ENCODE results near the gene PANX1.

Gene PANX1

GRCh38 chr11:94185416-94186084 lies 56.9 kb downstream of the PANX1 start:
- DNase-seq (ENCODE audit: low spot score): no peak

DNA sequence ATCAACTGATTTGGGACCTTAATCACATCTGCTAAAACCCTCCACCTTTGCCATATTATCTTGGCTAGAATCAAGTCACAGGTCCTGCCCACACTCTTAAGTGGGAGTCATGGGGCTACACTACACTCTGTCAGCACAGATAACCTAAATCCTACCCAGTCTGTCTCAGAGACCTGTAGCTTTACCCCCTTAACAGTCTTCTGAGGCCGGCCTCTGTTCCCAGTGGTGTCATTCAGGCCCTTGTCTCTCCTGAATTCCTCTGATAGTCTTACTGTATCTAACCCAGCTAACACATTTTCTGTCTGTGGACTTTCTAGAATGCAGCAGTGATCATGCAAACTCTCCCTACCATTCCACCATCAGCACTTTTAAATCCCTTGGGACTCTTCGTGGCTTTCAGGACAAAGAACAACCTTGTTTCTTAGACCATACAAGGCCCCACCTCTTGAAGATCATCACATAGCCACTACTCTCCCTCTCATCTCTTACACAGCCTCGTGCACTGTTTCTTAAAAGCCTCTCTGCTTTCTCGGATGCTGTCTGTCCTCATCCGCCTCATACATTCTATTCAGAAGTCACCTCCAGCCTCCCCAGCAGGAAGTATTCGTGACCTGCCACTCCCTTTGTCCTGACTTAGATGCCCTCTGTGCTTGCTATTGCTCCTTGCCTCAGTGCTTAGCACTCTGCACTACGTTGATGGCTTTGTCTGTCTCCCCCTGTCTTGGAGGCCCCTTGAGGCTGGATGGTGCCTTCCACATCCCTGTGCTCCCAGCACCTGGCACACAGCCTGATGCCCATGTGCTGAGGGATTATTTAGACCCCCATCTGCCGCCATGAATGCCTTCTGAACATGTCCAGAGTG lies 57.9 kb downstream of the PANX1 start:
- no peak for DNase-seq (ENCODE audit: low spot score)

DNA sequence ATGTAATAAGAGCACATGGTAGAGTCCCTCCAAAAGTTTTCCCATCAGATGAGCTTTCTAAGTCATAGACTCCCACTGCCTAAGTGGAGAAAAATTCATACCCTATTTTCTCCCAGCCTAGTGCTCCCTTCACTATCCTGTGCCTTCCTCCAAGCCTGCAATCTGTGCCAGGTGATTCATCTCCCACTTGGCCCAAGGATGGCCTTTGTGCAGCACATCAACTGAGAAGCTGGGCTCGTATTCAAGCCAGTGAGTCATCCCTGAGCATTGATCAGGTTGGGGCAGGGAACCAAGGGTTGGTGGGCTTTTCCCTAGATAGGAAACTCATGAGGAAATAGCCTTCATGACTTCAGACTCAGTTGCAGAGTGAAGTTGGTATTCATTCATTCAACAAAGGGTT lies 64.6 kb downstream of the PANX1 start:
- no peak for DNase-seq (ENCODE audit: low spot score)

GRCh38 chr11:94194712-94195111 lies 66.1 kb downstream of the PANX1 start:
- DNase-seq (ENCODE audit: low spot score): no peak

DNA sequence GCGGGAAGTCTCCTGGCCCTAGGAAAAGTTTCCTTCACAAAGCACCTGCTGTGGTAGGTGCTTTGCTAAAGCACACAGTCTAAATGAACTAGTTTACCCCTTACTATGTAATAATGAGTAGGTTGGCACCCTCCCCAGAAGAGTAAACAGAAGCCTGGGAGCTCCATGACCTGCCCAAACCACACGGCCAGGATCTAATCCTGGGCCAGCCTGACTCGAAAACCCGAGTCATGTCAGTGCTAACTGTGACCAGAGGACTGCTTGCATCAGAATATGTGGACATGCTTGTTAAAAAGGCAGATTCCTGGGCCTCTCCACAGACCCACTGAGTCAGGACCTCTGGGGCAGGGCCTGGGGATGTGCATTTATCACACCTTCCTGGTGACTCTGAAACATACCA lies 67.7 kb downstream of the PANX1 start:
- no peak for DNase-seq (ENCODE audit: low spot score)

DNA sequence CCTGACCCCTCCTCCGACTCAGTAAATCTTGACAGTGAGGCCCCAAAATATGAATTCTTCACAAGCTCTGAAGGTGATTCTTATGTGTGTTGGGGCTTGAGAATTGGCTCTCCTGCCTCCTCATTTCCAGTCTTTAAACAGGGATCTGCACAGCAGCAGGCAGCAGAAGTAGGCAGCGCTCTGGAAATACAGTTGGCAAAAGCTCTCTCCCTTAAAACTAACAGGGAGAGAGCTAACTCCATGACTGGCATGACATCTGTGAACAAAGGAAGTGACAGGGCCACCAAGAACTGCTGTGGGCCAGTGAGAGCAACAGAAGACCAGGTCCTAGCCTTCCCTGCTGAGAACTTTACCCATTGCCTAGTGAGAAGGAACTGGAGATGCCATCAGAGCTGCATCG lies 70.1 kb downstream of the PANX1 start:
- no peak for DNase-seq (ENCODE audit: low spot score)

DNA sequence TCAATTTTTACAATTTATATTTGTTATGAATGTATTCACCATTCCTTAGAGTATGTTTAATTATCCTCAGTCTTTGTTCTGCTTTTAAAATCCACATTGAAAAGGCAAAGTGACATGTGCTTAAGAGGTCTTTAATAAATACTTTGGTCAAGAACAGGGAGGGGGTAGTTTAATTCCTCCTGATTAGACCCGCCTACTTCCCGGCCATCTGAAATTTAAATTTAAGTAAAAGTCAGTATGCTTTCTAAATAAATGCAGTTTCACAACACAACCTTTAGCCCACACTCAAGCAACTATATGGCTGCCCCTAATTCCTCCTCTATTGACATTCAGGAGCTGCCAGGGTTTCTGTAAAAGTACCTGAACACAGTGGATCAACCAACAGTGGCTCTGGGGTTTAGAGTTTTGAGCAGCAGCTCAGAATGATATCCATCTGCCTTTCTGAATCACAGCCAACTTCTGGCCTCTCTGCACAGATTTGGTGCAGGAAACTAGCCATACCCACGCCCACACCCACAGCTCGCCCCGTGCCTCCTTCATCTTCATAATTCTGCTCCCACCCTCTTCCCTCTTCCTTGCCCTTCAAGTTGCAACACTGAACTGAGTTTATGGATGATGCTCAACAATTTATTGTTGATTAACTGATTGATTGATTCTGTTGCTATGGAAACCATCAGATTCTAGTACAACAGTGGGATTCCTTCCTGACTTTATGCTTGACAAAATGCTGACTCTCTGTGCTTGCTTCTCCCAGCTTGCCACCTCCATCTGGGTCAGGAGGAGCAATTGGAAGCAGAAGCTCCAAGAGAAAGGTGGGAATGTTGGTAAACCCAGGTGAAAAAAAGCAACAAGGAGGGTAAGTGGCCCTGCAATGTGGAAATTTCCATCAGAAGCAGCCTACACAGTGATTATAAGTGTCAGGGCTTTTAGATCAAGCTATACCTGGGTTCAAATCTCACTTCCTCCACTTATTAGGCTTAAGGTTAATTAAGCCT lies 70.8 kb downstream of the PANX1 start:
- no peak for DNase-seq (ENCODE audit: low spot score)

DNA sequence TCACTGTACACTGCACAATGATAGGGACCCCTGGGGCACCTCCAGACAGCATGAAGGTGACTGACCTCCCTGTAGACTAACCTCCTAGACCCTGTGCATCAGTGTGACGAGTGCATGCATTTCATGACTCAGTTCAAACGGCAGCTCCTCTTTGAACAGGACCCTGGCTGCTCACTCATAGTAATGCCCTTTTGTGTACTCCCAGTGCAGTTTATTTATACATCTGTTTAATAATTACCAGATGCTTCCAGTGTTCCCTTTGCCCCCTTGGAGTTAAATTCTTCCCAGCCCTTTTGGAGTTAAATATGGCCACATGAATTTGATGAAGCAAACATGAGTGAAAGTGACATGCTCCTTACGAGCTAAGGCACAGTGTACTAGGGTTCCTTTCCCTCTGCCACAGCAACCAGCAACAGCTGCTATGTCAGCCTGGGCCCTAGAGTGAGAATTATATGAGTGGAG lies 72.4 kb downstream of the PANX1 start:
- no peak for DNase-seq (ENCODE audit: low spot score)

DNA sequence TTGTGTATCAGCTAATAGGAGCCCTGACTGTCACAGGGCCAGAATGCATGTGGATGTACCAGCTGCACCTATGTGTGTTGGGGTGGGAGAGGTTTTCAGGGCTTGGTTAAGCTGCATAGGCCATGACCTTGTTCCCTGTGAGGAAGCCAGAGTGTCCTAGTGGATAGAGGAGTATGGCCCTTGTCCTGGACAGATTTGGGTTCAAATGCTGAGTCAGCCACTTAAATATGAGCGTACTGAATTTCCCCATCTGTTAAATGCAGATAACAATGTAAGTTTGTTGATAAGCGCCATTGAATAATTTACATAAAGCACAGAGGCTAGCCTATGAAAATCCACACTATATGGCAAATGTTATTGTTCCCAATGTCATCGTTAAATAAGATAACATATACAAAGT lies 74.4 kb downstream of the PANX1 start:
- no peak for DNase-seq (ENCODE audit: low spot score)

DNA sequence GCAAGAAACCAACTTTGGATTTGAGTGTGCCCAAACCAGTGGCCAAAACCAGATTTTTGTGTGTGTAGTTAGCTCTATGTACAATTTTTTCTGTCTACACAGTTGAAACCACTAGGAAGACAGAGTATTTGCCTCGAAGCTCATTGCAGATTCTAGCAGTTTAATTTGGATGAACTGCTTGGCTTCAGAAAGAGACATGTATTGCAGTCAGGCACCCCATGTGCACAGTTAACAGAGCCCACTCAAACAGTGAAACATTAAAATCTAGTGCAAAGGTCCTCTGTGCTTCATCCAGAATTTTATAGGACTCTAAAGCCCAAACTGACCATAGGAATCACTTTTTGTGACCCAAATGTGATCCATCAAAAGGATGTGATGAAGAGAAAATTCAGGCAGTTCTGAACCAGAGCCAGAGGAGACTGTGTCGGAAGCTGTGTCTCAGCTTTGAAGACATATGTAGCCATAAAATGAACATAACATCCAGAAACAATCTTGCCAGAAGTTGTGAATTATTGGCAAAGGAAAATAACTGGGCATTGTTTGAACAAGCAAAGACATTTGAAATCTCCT lies 82.7 kb downstream of the PANX1 start:
- no peak for DNase-seq (ENCODE audit: low spot score)

DNA sequence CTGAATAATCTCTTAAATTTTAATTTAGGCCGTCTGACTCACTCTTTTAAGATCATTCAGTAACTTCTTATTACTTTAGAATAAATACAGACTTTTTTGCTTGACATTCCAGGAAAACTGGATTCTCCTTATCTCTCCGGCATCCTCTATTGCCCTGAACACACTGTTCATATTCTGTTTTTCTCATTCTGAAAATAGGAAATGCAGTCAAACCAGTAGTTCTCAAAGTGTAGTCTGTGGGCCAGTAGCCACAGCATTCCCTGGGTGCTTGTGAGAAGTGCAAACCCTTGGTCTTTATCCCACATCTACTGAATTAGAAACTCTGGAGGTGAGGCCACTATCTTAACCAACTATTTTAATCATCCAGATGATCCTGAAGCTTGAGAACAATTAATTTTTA lies 84.3 kb downstream of the PANX1 start:
- DNase-seq (ENCODE audit: low spot score): no peak

DNA sequence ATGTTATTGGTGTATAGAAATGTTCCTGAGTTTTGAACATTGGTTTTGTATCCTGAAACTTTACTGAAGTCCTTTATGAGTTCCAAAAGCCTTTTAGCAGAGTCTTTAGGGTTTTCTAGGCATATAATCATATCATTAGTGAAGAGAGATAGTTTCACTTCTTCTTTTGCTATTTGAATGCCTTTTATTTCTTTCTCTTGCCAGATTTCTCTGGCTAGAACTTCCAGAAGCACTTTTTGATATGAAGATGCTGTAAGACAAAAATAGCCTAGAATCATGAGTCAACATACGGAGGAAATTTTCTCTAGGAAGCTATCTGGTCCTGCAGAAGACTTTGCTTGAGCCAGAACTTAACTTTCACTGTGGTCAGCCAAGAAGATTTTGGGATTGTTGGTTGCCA lies 89.1 kb downstream of the PANX1 start:
- DNase-seq (ENCODE audit: low spot score): no peak

GRCh38 chr11:94218372-94218771 lies 89.7 kb downstream of the PANX1 start:
- DNase-seq (ENCODE audit: low spot score): no peak

DNA sequence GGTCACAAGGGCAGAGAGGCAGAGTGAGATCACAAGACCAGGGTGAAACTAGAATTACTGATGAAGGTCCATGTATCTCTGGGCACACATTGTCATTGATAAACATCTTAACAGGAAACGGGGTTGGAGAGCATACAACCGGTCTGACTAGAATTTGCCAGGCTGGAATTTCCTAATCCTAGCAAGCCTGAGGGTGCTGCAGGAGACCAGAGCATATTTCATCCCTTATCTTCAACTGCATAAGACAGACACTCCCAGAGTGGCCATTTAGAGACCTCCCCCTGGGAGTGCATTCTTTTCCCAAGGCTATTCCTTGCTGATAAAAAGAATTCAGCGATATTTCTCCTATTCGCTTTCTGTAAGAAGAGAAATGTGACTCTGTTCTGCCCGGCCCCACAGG lies 91.1 kb downstream of the PANX1 start:
- no peak for DNase-seq (ENCODE audit: low spot score)

DNA sequence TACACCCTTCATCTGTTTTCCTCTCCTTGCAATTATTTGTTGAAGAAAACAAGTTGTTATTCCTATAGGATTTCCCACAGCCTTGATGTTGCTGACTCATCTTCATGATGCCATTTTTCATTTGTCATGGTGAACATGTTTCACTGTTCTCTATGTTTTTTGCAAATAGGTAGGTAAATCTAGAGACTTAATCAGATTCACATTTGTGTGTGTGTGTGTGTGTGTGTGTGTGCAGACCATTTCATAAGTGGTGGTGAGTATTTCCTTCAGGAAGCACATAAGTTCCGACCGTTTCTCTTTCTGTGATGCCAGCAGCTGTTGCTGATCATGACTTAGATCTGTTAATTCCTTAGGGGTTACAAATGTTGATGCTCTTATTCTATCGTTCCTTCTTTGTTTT lies 95.4 kb downstream of the PANX1 start:
- no peak for DNase-seq (ENCODE audit: low spot score)

Data from CD4-positive, alpha-beta T cell treated with Interleukin-15 for 4 hours (primary cell).